ENCODE data around the gene MFSD8.
"Not testable (repeated sequence)": the region's sequence is repeated elsewhere in the genome, so short reads cannot be mapped to it uniquely, and the experiment has no call there.

DNA sequence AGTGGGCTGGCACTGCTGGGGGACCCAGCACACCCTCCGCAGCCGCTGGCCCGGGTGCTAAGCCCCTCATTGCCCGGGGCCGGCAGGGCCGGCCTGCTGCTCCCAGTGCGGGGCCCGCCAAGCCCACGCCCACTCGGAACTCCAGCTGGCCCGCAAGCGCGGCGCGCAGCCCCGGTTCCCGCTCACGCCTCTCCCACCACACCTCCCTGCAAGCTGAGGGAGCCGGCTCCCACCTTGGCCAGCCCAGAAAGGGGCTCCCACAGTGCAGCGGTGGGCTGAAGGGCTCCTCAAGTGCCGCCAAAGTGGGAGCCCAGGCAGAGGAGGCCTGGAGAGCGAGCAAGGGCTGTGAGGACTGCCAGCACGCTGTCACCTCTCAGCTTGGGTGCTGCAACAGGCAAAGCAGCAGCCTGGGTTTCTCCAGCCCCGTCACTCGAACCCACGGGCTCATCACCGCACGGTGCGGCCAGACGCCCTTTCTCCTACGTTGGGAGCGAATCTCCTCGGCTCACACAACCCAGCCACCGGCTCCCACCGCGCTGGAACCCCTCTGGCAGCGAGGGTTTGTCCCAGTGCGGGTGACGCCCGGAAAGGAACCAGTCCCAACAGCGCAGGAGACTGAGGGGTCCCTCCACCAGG, 429 bp downstream of the MFSD8 start:
- TF ChIP-seq, protein P1, sequence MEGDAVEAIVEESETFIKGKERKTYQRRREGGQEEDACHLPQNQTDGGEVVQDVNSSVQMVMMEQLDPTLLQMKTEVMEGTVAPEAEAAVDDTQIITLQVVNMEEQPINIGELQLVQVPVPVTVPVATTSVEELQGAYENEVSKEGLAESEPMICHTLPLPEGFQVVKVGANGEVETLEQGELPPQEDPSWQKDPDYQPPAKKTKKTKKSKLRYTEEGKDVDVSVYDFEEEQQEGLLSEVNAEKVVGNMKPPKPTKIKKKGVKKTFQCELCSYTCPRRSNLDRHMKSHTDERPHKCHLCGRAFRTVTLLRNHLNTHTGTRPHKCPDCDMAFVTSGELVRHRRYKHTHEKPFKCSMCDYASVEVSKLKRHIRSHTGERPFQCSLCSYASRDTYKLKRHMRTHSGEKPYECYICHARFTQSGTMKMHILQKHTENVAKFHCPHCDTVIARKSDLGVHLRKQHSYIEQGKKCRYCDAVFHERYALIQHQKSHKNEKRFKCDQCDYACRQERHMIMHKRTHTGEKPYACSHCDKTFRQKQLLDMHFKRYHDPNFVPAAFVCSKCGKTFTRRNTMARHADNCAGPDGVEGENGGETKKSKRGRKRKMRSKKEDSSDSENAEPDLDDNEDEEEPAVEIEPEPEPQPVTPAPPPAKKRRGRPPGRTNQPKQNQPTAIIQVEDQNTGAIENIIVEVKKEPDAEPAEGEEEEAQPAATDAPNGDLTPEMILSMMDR (optimal IDR thresholded peaks at IDR 0.05 in 1 of 3, IDR thresholded peaks at IDR 0.05 in 1 of 3, conservative IDR thresholded peaks at IDR 0.05 in 1 of 3; ENCODE audit: extremely low read depth in 1 of 3, insufficient read depth in 2 of 3, low read length in 3 of 3) = not testable (repeated sequence)
- TF ChIP-seq EZH2 (IDR thresholded peaks at IDR 0.05; ENCODE audit: low read length) = not testable (repeated sequence)
